ENCODE results near the gene ZCRB1. TPM values are rescaled to one million over a fixed set of nuclear protein-coding genes. Genes with fewer than 3 reads are reported as not detected.

ZCRB1 gene
- total and polyA plus RNA-seq, 4 donors, result 9.8 to 66.3 (median 16.4) TPM

- Histone ChIP-seq H3K4me3 (ENCODE audit: low read depth in 1 of 3, low read length in 3 of 3) (no peak overlapping the region), H3K36me3 (ENCODE audit: control insufficient read depth in 4 of 4, insufficient read depth in 3 of 4, low read depth in 1 of 4, low read length in 3 of 4) (no peaks in the 10 kb centered on the region), H3K4me1 (ENCODE audit: control insufficient read depth in 4 of 4, insufficient read depth in 4 of 4, low read length in 3 of 4) (peaks cover 0 to 4% (median 3%) of the 10 kb centered on the region in 4 donors), H3K27ac (ENCODE audit: low read depth in 1 of 2, low read length in 2 of 2) (no peak overlapping the region), H3K9me3 (ENCODE audit: control insufficient read depth in 4 of 4, low read length in 3 of 4) (peaks cover 0 to 6% (median 0%) of the 10 kb centered on the region in 4 donors), H3K9ac (ENCODE audit: low read depth in 1 of 2, low read length in 2 of 2) (no peak overlapping the region), H3K27me3 (ENCODE audit: control insufficient read depth in 4 of 4, insufficient read depth in 4 of 4, low read length in 3 of 4) (no peaks in the 10 kb centered on the region)
- no peak for DNase-seq (ENCODE audit: low spot score)
- 97% methylated on average over 21 of the region's 21 CpGs for WGBS
- TF ChIP-seq TAF1 (conservative IDR thresholded peaks at IDR 0.05) (no peak), CTCF (IDR thresholded peaks at IDR 0.05; ENCODE audit: low read depth, low read length, missing input control) (no peak), ZBTB33 (IDR thresholded peaks at IDR 0.05) (no peak), HNF4G (IDR thresholded peaks at IDR 0.05) (no peak), NR2F2 (IDR thresholded peaks at IDR 0.05) (no peak)
Observed at GRCh38 chr12:42273706-42274105, 52.2 kb downstream of the ZCRB1 start.

- Histone ChIP-seq H3K27me3 (ENCODE audit: control insufficient read depth in 4 of 4, insufficient read depth in 4 of 4, low read length in 3 of 4) (no peaks in the 10 kb centered on the region), H3K9me3 (ENCODE audit: control insufficient read depth in 4 of 4, low read length in 3 of 4) (peaks cover 0 to 6% (median 0%) of the 10 kb centered on the region in 4 donors), H3K36me3 (ENCODE audit: control insufficient read depth in 4 of 4, insufficient read depth in 3 of 4, low read depth in 1 of 4, low read length in 3 of 4) (no peaks in the 10 kb centered on the region), H3K4me3 (ENCODE audit: low read depth in 1 of 3, low read length in 3 of 3) (no peak overlapping the region), H3K9ac (ENCODE audit: low read depth in 1 of 2, low read length in 2 of 2) (no peak overlapping the region), H3K27ac (ENCODE audit: low read depth in 1 of 2, low read length in 2 of 2) (no peak overlapping the region), H3K4me1 (ENCODE audit: control insufficient read depth in 4 of 4, insufficient read depth in 4 of 4, low read length in 3 of 4) (peaks cover 0 to 4% (median 3%) of the 10 kb centered on the region in 4 donors)
- no peak for DNase-seq (ENCODE audit: low spot score)
- no peak for TF ChIP-seq RXRA (IDR thresholded peaks at IDR 0.05)
- TF ChIP-seq FOXA1 (IDR thresholded peaks at IDR 0.05), result no peak
- TF ChIP-seq JUND (IDR thresholded peaks at IDR 0.05), result no peak
- TF ChIP-seq REST (IDR thresholded peaks at IDR 0.05), result no peak
- TF ChIP-seq EGR1 (IDR thresholded peaks at IDR 0.05; ENCODE audit: low read depth in 2 of 2), result no peak
- no peak for TF ChIP-seq YY1 (IDR thresholded peaks at IDR 0.05)
- TF ChIP-seq RAD21 (IDR thresholded peaks at IDR 0.05), result no peak
- peak; percentile 63 for TF ChIP-seq NR2F2 (IDR thresholded peaks at IDR 0.05)
- TF ChIP-seq SP1 (IDR thresholded peaks at IDR 0.05), result no peak
- 55% methylated on average over 4 of the region's 4 CpGs for WGBS
Observed at GRCh38 chr12:42270596-42270995, 55.3 kb downstream of the ZCRB1 start.
